GM12872 (cell line): ENCODE data around the gene DENND4C.

Source experiments
- CTCF ChIP-seq: IDR thresholded peaks from 3 replicates; pipeline ENCODE4 v1.5.1; 2011; ENCODE audit warnings: low read depth, mild to moderate bottlenecking, low read length, moderate library complexity; ENCODE audit not compliant: insufficient read depth

DENND4C gene

GRCh38 chr9:19375538-19375937 is 145.0 kb downstream of the DENND4C start:
- TF ChIP-seq CTCF = no peak

DNA sequence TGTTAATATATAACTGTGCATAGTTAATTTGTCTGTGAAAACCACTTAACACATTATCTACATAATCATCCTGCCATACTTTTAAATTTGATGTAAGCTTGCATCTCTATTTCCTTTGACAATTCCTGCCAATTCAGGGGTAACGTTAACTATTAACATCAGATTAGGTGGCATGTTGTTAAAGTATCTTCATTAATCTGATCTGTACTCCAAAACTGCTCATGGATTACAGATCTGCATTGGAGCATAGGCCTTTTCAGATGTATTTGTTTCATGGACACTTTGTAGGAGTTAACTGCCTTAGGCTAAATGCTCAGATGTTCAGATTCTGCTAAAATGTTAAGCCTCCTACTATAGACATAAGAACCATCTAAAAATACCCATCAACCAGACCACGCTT is 146.4 kb downstream of the DENND4C start:
- no peak for TF ChIP-seq CTCF

DNA sequence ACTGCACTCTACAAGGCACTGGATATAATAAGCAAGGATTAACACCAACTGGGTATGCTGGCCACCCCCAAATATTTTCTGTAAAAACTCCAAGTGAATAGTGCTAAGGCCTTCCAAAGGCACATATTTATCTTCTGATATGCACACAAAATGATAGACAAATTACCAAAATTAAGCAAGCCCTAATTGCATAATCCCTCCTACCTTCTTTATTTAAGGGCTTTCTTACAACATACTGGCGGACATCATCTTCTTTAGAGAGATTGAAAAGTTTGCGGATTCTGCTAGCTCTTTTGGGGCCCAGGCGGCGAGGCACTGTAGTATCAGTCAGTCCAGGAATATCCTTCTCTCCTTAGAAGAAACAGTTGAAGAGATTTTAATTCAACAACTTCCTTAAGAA is 147.7 kb downstream of the DENND4C start:
- no peak for TF ChIP-seq CTCF

- TF ChIP-seq CTCF = no peak
Observed at GRCh38 chr9:19378647-19379046, 148.2 kb downstream of the DENND4C start.

GRCh38 chr9:19379283-19379682 is 148.8 kb downstream of the DENND4C start:
- TF ChIP-seq CTCF = no peak

DNA sequence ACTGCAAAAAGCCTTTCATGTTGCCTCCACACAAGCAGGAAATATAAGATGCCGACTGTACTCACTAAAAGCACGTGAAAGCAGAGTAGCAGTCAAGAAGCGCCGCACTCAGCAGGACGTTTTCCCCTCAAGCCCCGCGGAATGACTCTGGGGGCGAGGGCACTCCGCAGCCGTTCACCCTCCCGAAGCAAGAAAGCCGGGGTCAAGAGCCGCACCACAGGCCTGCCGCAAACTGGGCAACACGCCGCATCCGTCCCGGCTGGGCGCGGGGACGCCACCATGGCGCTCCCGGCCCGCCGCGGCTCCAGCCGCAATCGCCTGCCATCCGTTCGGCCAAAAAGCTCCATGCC is 149.2 kb downstream of the DENND4C start:
- no peak for TF ChIP-seq CTCF

- no peak for TF ChIP-seq CTCF
Observed at GRCh38 chr9:19380826-19381075, 150.3 kb downstream of the DENND4C start.

DNA sequence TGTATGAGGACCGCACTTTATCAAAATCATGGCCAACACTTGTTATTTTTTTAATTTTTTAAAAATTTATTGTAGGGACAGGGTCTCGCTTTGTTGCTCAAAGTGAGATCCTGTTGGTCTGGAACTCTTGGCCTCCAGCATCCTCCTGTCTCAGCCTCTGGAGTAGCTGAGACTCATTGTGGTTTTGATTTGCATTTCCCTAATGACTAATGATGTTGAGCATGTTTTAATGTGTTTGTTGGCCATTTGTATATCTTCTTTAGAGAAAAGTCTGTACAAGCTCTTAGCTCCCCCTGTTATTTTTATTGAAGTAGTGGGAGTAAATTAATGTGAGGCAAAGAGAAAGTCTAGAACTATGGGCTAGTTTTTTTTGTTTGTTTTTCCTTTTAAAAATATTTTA is 151.2 kb downstream of the DENND4C start:
- TF ChIP-seq CTCF = no peak
